Panc1 (cell line): ENCODE results near the gene FAM98C. TPM values are rescaled to one million over a fixed set of nuclear protein-coding genes. Genes with fewer than 3 reads are reported as not detected.

ENCODE experiments used
- ATAC-seq: fragments of 200-7000 bp; cut with Tn5 transposase; 2 replicates; pipeline ENCODE4 v1.9.1; 2020; ENCODE audit warnings: mild to moderate bottlenecking, moderate library complexity
- BruUV-seq: library from RNA; stranded (reverse); fragments of 400-500 nt; replicated peaks from 2 replicates; lab custom pipeline; 2021; lab: Mats Ljungman, UMichigan
- CTCF ChIA-PET: fragments of 300-600 bp; sonication (Branson Sonifier 250); formaldehyde crosslinking; loops from one replicate; lab custom pipeline; 2022; ENCODE audit warnings: antibody characterized with exemption; lab: Charles Lee
- POLR2A ChIA-PET: fragments of 300-600 bp; sonication (Branson Sonifier 250); formaldehyde crosslinking; loops from one replicate; lab custom pipeline; 2022; ENCODE audit warnings: antibody characterized with exemption; lab: Charles Lee
- DNase-seq: peaks from one replicate; pipeline ENCODE4 v3.0.0-alpha.2; 2010; ENCODE audit warnings: low read depth, low spot score
- H3K27ac ChIP-seq: 2 replicates; pipeline ENCODE4 v1.5.1; 2011; ENCODE audit warnings: mild to moderate bottlenecking, low read length, inconsistent platforms
- H3K27me3 ChIP-seq: fragments of 200-500 bp; sonication (Bioruptor generic); 2 replicates; pipeline ENCODE4 v1.6.0; 2014; ENCODE audit warnings: low read length, inconsistent platforms; ENCODE audit not compliant: control insufficient read depth, insufficient read depth
- H3K36me3 ChIP-seq: fragments of 200-500 bp; sonication (Bioruptor generic); 2 replicates; pipeline ENCODE4 v1.5.1; 2014; ENCODE audit warnings: inconsistent platforms, mild to moderate bottlenecking, low read length, moderate library complexity; ENCODE audit not compliant: control insufficient read depth, insufficient read depth
- H3K4me1 ChIP-seq: 2 replicates; pipeline ENCODE4 v1.5.1; 2011; ENCODE audit warnings: inconsistent platforms, mild to moderate bottlenecking, low read length, moderate library complexity; ENCODE audit not compliant: control insufficient read depth, insufficient read depth
- H3K4me3 ChIP-seq, 2 experiments: 2 replicates each; pipeline ENCODE4 v1.5.1; 2011 to 2012; ENCODE audit warnings: low read depth in 2 of 2, low read length in 2 of 2, mild to moderate bottlenecking in 2 of 2, inconsistent platforms in 1 of 2, moderate library complexity in 1 of 2
- H3K9me3 ChIP-seq: fragments of 200-500 bp; sonication (Bioruptor generic); 2 replicates; pipeline ENCODE4 v1.5.1; 2014; ENCODE audit warnings: low read depth, mild to moderate bottlenecking, inconsistent platforms, low read length, moderate library complexity; ENCODE audit not compliant: control insufficient read depth, insufficient read depth
- POLR2AphosphoS5 ChIP-seq: IDR thresholded peaks from 2 replicates; pipeline ENCODE4 v1.6.1; 2012; ENCODE audit warnings: mild to moderate bottlenecking, low read depth, low read length, moderate library complexity
- SIN3A ChIP-seq: IDR thresholded peaks from 2 replicates; pipeline ENCODE4 v1.6.1; 2012; ENCODE audit warnings: low read depth, mild to moderate bottlenecking, low read length, moderate library complexity, borderline replicate concordance; ENCODE audit not compliant: insufficient read depth
- TCF7L2 ChIP-seq: IDR thresholded peaks from 2 replicates; pipeline ENCODE4 v1.6.1; 2011; ENCODE audit warnings: mild to moderate bottlenecking, low read depth, low read length, inconsistent platforms
- in situ Hi-C: cut with HindIII; loops from 2 replicates; pipeline ENCODE4 v1.10.0; 2016; ENCODE audit warnings: low sequenced_read_pairs, low pct_unique_long_range_greater_than_20kb
- intact Hi-C: fragments of 100-400 bp; cut with micrococcal nuclease; formaldehyde crosslinking; loops from one replicate; pipeline ENCODE4 v1.10.0; 2022; ENCODE audit not compliant: unreplicated experiment
- total RNA-seq: library from RNA; stranded (reverse); gene quantifications from one replicate; pipeline ENCODE4 v1.2.1, GENCODE V29; 2021; ENCODE audit not compliant: unreplicated experiment
- TF ChIP-seq, protein P1 (sequence below), 2 experiments: IDR thresholded peaks; 2 replicates each; pipeline ENCODE4 v1.6.1; 2011 to 2012; ENCODE audit warnings: low read depth in 2 of 2, control low read depth in 1 of 2, low read length in 1 of 2, mild to moderate bottlenecking in 1 of 2, moderate library complexity in 1 of 2; ENCODE audit not compliant: insufficient read depth in 1 of 2
- TF ChIP-seq, protein P2 (sequence below): fragments of 450-650 bp; IDR thresholded peaks from 2 replicates; pipeline ENCODE4 v1.5.1; 2017; ENCODE audit warnings: mild to moderate bottlenecking

The FAM98C gene
- total RNA-seq, 1 experiment from 2014 or later = 24.7 TPM

DNA sequence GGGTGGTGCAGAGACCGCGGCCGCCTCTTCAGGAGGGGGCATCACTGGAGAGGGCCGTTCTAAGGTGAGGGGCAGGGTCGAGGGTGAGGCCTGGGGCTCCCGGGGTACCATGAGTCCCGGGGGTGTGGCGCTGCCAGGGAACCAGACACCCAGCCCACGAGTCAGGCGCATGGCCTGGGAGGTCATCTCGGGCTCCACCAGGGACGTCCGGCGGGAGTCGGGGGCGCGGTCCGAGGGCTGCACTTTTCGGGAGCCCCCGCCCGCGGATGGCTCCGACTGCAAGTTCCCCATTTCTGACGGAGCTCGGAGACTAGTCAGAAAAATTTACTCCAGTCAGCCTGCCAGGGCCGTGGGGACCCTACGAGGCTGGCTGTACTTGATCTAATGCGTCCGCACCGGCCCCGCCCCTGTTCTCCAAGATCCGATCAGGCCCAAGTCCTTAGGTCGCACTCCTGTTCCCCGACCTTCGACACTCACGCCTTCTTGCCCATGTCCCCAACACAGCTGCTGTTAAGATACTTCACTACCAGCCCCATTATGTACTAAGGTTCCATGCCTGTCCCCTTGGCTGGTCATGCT is 15.8 kb upstream of the FAM98C start:
- peaks cover 4% of the 10 kb centered on the region for H3K36me3 ChIP-seq
- ChIA-PET CTCF (interaction anchor here (0.6 to 1.5 kb wide), 4 partner anchors 15 to 248 kb away, joined by 4 to 20 read pairs (median 12); partner anchors contain the start of gene FAM98C), POLR2A (interaction anchor here (1.0 to 1.2 kb wide), 3 partner anchors 9 to 13 kb away, joined by 3 to 6 read pairs (median 3); no protein-coding TSS in a partner anchor)
- ATAC-seq (peak; percentile 13), DNase-seq (no peak)
- peak overlapping the region; percentile 74; the same call in 1 of the 2 replicates for H3K27ac ChIP-seq
- peaks cover 10% of the 10 kb centered on the region for H3K4me1 ChIP-seq
- H3K9me3 ChIP-seq = no peaks in the 10 kb centered on the region
- no peak; the same call in 1 of the 2 replicates for TF ChIP-seq POLR2AphosphoS5
- no peak for TF ChIP-seq SIN3A
- TF ChIP-seq, protein P1, sequence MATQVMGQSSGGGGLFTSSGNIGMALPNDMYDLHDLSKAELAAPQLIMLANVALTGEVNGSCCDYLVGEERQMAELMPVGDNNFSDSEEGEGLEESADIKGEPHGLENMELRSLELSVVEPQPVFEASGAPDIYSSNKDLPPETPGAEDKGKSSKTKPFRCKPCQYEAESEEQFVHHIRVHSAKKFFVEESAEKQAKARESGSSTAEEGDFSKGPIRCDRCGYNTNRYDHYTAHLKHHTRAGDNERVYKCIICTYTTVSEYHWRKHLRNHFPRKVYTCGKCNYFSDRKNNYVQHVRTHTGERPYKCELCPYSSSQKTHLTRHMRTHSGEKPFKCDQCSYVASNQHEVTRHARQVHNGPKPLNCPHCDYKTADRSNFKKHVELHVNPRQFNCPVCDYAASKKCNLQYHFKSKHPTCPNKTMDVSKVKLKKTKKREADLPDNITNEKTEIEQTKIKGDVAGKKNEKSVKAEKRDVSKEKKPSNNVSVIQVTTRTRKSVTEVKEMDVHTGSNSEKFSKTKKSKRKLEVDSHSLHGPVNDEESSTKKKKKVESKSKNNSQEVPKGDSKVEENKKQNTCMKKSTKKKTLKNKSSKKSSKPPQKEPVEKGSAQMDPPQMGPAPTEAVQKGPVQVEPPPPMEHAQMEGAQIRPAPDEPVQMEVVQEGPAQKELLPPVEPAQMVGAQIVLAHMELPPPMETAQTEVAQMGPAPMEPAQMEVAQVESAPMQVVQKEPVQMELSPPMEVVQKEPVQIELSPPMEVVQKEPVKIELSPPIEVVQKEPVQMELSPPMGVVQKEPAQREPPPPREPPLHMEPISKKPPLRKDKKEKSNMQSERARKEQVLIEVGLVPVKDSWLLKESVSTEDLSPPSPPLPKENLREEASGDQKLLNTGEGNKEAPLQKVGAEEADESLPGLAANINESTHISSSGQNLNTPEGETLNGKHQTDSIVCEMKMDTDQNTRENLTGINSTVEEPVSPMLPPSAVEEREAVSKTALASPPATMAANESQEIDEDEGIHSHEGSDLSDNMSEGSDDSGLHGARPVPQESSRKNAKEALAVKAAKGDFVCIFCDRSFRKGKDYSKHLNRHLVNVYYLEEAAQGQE (IDR thresholded peaks at IDR 0.05; ENCODE audit: insufficient read depth in 1 of 2, low read depth in 2 of 2, low read length in 1 of 2) = no peak
- TF ChIP-seq, protein P2, sequence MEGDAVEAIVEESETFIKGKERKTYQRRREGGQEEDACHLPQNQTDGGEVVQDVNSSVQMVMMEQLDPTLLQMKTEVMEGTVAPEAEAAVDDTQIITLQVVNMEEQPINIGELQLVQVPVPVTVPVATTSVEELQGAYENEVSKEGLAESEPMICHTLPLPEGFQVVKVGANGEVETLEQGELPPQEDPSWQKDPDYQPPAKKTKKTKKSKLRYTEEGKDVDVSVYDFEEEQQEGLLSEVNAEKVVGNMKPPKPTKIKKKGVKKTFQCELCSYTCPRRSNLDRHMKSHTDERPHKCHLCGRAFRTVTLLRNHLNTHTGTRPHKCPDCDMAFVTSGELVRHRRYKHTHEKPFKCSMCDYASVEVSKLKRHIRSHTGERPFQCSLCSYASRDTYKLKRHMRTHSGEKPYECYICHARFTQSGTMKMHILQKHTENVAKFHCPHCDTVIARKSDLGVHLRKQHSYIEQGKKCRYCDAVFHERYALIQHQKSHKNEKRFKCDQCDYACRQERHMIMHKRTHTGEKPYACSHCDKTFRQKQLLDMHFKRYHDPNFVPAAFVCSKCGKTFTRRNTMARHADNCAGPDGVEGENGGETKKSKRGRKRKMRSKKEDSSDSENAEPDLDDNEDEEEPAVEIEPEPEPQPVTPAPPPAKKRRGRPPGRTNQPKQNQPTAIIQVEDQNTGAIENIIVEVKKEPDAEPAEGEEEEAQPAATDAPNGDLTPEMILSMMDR = no peak
- TF ChIP-seq TCF7L2 = no peak
- BruUV-seq = no TSS peak
- in situ Hi-C loops (no loop called here), intact Hi-C loops (no loop called here)
- H3K27me3 ChIP-seq = no peaks in the 10 kb centered on the region
- peak overlapping the region; percentile 55 to 93 for H3K4me3 ChIP-seq

DNA sequence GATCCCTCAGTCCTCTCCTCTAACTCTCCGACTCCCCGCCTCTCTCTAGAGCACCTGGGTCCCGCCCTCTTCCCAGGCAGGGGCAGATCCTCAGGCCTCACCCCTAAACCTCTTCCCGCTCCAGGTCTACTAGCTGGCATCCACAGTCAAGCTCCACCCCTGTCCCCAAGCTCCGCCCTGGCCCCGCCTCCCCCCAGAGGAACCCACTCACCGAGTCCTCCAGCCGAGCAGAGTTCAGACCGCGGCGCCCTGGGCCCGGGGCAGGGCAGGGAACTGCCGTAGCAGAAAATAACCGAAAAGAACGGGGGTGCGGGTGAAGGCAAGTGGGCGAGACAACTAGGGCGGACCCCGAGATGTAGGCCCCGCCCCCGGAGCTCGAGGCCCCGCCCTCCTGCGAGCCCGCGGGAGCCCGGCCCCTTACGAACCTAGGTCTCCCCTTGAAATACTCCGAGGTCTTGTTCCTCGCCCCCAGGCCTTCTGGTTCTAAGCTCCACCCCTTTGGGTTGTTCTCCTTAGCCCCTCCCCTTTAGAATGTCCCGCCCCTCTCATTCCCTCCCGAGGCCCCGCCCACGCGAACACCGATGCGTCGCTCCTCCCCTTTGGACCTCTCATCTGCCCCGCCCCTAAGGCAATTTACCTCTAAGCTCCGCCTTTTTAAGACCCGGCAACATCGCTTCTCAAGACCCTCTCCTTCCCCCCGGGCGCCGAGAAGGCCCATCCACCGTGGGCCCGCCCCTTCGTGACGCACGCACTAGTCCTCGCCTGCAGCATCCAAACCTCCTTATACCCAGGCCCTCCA is 15.1 kb upstream of the FAM98C start, which contains the start of gene GGN:
GGN (minus strand) TSS at position 485 of the 799 bp plus-strand sequence. CDS start 773 bp downstream, outside the sequence.
- intact Hi-C loops (no loop called here), in situ Hi-C loops (no loop called here)
- peak within 1 kb of the TSS; percentile 55 to 93 for H3K4me3 ChIP-seq
- H3K27me3 ChIP-seq = no peaks in the 10 kb centered on the region
- CTCF ChIA-PET = interaction anchor here (0.5 to 1.5 kb wide), 9 partner anchors 12 to 487 kb away, joined by 3 to 20 read pairs (median 4); partner anchors contain the start of genes FAM98C and PSMD8
- BruUV-seq = no TSS peak
- POLR2A ChIA-PET = interaction anchor here (0.5 to 1.2 kb wide), 7 partner anchors 10 to 1007 kb away, joined by 3 to 24 read pairs (median 5); no protein-coding TSS in a partner anchor
- peak; percentile 83 for ATAC-seq
- TF ChIP-seq SIN3A = no peak
- peak; percentile 77; the same call in 1 of the 2 replicates for TF ChIP-seq POLR2AphosphoS5
- peaks cover 4% of the 10 kb centered on the region for H3K36me3 ChIP-seq
- peak within 1 kb of the TSS; percentile 76 for H3K27ac ChIP-seq
- H3K4me1 ChIP-seq = peaks cover 11% of the 10 kb centered on the region
- no peaks in the 10 kb centered on the region for H3K9me3 ChIP-seq
- peak; percentile 94 for DNase-seq
